T-helper 17 cell (primary cell): Measurements from ENCODE around the gene CYP17A1. TPM values are rescaled to one million over a fixed set of nuclear protein-coding genes. Genes with fewer than 3 reads are reported as not detected.
"Not testable (repeated sequence)": the region's sequence is repeated elsewhere in the genome, so short reads cannot be mapped to it uniquely, and the experiment has no call there.

Source experiments
- ATAC-seq: fragments of 150-1000 bp; cut with Tn5 transposase; 2 replicates; pipeline ENCODE4 v1.10.0; 2021; ENCODE audit warnings: mild to moderate bottlenecking, moderate library complexity
- DNase-seq, 3 donors: peaks; one replicate each; pipeline versions ENCODE4 v3.0.0 to v3.0.0-alpha.2; 2020 to 2021
- H3K9me3 ChIP-seq: one replicate; pipeline ENCODE4 v1.7.0; 2013; ENCODE audit warnings: low read length, mild to moderate bottlenecking; ENCODE audit not compliant: control insufficient read depth, poor library complexity, severe bottlenecking
- H3K27ac Mint-ChIP-seq: one replicate; pipeline ENCODE4 v1.8.0; 2022; ENCODE audit warnings: mild to moderate bottlenecking, moderate library complexity, mixed read lengths
- H3K27me3 Mint-ChIP-seq: one replicate; pipeline ENCODE4 v1.8.0; 2022; ENCODE audit warnings: mixed read lengths
- H3K36me3 Mint-ChIP-seq: one replicate; pipeline ENCODE4 v1.8.0; 2022; ENCODE audit warnings: low read depth, mixed read lengths
- H3K4me1 Mint-ChIP-seq: one replicate; pipeline ENCODE4 v1.8.0; 2022; ENCODE audit warnings: mild to moderate bottlenecking, mixed read lengths
- H3K4me3 Mint-ChIP-seq: one replicate; pipeline ENCODE4 v1.8.0; 2022; ENCODE audit warnings: mild to moderate bottlenecking, moderate library complexity, mixed read lengths
- total RNA-seq, 4 donors: library from RNA in 2 of 4; stranded (reverse) in 2 of 4; gene quantifications; one replicate each; pipeline ENCODE4 v1.2.3 and lab custom pipeline; 2022 to 2026

CYP17A1 gene
- total RNA-seq (not detected), total RNA-seq (lab: John Stamatoyannopoulos, UW) (0 reads per million in 2 donors)

GRCh38 chr10:102837230-102837721, at the start of gene CYP17A1:
TSS of gene CYP17A1 (minus strand) at chr10:102837413. CDS start at chr10:102837361, 52 bp downstream.
- Mint-ChIP-seq H3K4me1 (peaks cover 4% of the 10 kb centered on the region), H3K4me3 (no peak within 1 kb of the TSS), H3K27me3 (peaks cover 40% of the 10 kb centered on the region), H3K27ac (no peak within 1 kb of the TSS), H3K36me3 (peaks cover 3% of the 10 kb centered on the region)
- DNase-seq = no peak
- ATAC-seq = no peak
- no peaks in the 10 kb centered on the region for H3K9me3 ChIP-seq

GRCh38 chr10:102880256-102880655, 43.0 kb upstream of the CYP17A1 start:
- ATAC-seq (no peak), DNase-seq (no peak)
- Mint-ChIP-seq H3K4me1 (no peaks in the 10 kb centered on the region), H3K27me3 (no peaks in the 10 kb centered on the region), H3K4me3 (no peak overlapping the region), H3K27ac (no peak overlapping the region), H3K36me3 (no peaks in the 10 kb centered on the region)
- no peaks in the 10 kb centered on the region for H3K9me3 ChIP-seq

GRCh38 chr10:102878629-102879028, 41.4 kb upstream of the CYP17A1 start:
- H3K27ac Mint-ChIP-seq = no peak overlapping the region
- no peaks in the 10 kb centered on the region for H3K9me3 ChIP-seq
- no peaks in the 10 kb centered on the region for H3K27me3 Mint-ChIP-seq
- no peak for ATAC-seq
- H3K36me3 Mint-ChIP-seq = no peaks in the 10 kb centered on the region
- H3K4me1 Mint-ChIP-seq = no peaks in the 10 kb centered on the region
- no peak for DNase-seq
- no peak overlapping the region for H3K4me3 Mint-ChIP-seq

GRCh38 chr10:102876747-102877153, 39.5 kb upstream of the CYP17A1 start:
- DNase-seq (no peak), ATAC-seq (no peak)
- Mint-ChIP-seq H3K27ac (no peak overlapping the region), H3K27me3 (no peaks in the 10 kb centered on the region), H3K4me1 (no peaks in the 10 kb centered on the region), H3K4me3 (no peak overlapping the region), H3K36me3 (no peaks in the 10 kb centered on the region)
- no peaks in the 10 kb centered on the region for H3K9me3 ChIP-seq

- DNase-seq (no peak), ATAC-seq (no peak)
- Mint-ChIP-seq H3K36me3 (peaks cover 3% of the 10 kb centered on the region), H3K27ac (no peak overlapping the region), H3K27me3 (peaks cover 19% of the 10 kb centered on the region), H3K4me3 (no peak overlapping the region), H3K4me1 (peaks cover 10% of the 10 kb centered on the region)
- H3K9me3 ChIP-seq = no peaks in the 10 kb centered on the region
These were observed 35.0 kb upstream of the CYP17A1 start for GRCh38 chr10:102872163-102872562.

- peaks cover 10% of the 10 kb centered on the region for H3K4me1 Mint-ChIP-seq
- no peak for ATAC-seq
- peak overlapping the region; percentile 67 for H3K27ac Mint-ChIP-seq
- no peak overlapping the region for H3K4me3 Mint-ChIP-seq
- H3K36me3 Mint-ChIP-seq = peaks cover 3% of the 10 kb centered on the region
- H3K27me3 Mint-ChIP-seq = peaks cover 19% of the 10 kb centered on the region
- no peak for DNase-seq
- no peaks in the 10 kb centered on the region for H3K9me3 ChIP-seq
These were observed 33.0 kb upstream of the CYP17A1 start for GRCh38 chr10:102870221-102870620.

GRCh38 chr10:102869258-102870198, 32.3 kb upstream of the CYP17A1 start, which contains the start of gene AS3MT:
TSS of gene AS3MT (plus strand) at chr10:102869470. CDS start at chr10:102869593, 123 bp downstream.
- Mint-ChIP-seq H3K27ac (peak within 1 kb of the TSS; percentile 67), H3K36me3 (peaks cover 3% of the 10 kb centered on the region), H3K4me1 (peaks cover 10% of the 10 kb centered on the region), H3K4me3 (peak within 1 kb of the TSS; percentile 56), H3K27me3 (peaks cover 19% of the 10 kb centered on the region)
- DNase-seq (no peak), ATAC-seq (peak; percentile 54)
- no peaks in the 10 kb centered on the region for H3K9me3 ChIP-seq

- Mint-ChIP-seq H3K4me1 (peaks cover 10% of the 10 kb centered on the region), H3K4me3 (peak overlapping the region; percentile 56), H3K27ac (no peak overlapping the region)
These were observed 31.7 kb upstream of the CYP17A1 start for GRCh38 chr10:102868911-102869257.

GRCh38 chr10:102865620-102866019, 28.4 kb upstream of the CYP17A1 start:
- Mint-ChIP-seq H3K4me3 (no peak overlapping the region), H3K27ac (no peak overlapping the region), H3K4me1 (peaks cover 10% of the 10 kb centered on the region), H3K36me3 (peaks cover 8% of the 10 kb centered on the region), H3K27me3 (peaks cover 16% of the 10 kb centered on the region)
- no peak for ATAC-seq
- no peak for DNase-seq
- no peaks in the 10 kb centered on the region for H3K9me3 ChIP-seq

More at GRCh38 chr10:102868911-102869257, 31.7 kb upstream of the CYP17A1 start:
- no peaks in the 10 kb centered on the region for H3K9me3 ChIP-seq
- peaks cover 19% of the 10 kb centered on the region for H3K27me3 Mint-ChIP-seq
- DNase-seq (no peak), ATAC-seq (no peak)
- H3K36me3 Mint-ChIP-seq = peaks cover 5% of the 10 kb centered on the region

- no peak overlapping the region for H3K4me3 Mint-ChIP-seq
- no peak for DNase-seq
- no peak overlapping the region for H3K27ac Mint-ChIP-seq
- peaks cover 8% of the 10 kb centered on the region for H3K36me3 Mint-ChIP-seq
- H3K27me3 Mint-ChIP-seq = peaks cover under 1% of the 10 kb centered on the region
- no peaks in the 10 kb centered on the region for H3K4me1 Mint-ChIP-seq
- H3K9me3 ChIP-seq = no peaks in the 10 kb centered on the region
- ATAC-seq = no peak
These were observed 26.4 kb upstream of the CYP17A1 start for GRCh38 chr10:102863660-102864059.

- H3K9me3 ChIP-seq = no peaks in the 10 kb centered on the region
- DNase-seq (no peak), ATAC-seq (no peak)
- peak overlapping the region; percentile 21 for H3K27ac Mint-ChIP-seq
- H3K27me3 Mint-ChIP-seq = no peaks in the 10 kb centered on the region
- H3K36me3 Mint-ChIP-seq = peaks cover 8% of the 10 kb centered on the region
- H3K4me1 Mint-ChIP-seq = peaks cover 12% of the 10 kb centered on the region
- H3K4me3 Mint-ChIP-seq = no peak overlapping the region
These were observed 22.7 kb upstream of the CYP17A1 start for GRCh38 chr10:102859911-102860310.

GRCh38 chr10:102856758-102857424, 19.7 kb upstream of the CYP17A1 start:
- peaks cover 19% of the 10 kb centered on the region for H3K4me1 Mint-ChIP-seq
- H3K27me3 Mint-ChIP-seq = no peaks in the 10 kb centered on the region
- H3K4me3 Mint-ChIP-seq = no peak overlapping the region
- no peak for ATAC-seq
- H3K36me3 Mint-ChIP-seq = peaks cover 3% of the 10 kb centered on the region
- no peak for DNase-seq
- H3K9me3 ChIP-seq = no peaks in the 10 kb centered on the region
- H3K27ac Mint-ChIP-seq = no peak overlapping the region

GRCh38 chr10:102855731-102856436, 18.7 kb upstream of the CYP17A1 start:
- Mint-ChIP-seq H3K27ac (peak overlapping the region; percentile 84), H3K4me1 (peaks cover 19% of the 10 kb centered on the region)
- not testable (repeated sequence) for H3K36me3 Mint-ChIP-seq, H3K27me3 Mint-ChIP-seq, H3K4me3 Mint-ChIP-seq, H3K9me3 ChIP-seq, ATAC-seq, DNase-seq
